HEK293 (cell line): Measurements from ENCODE around the gene APOL4.

ENCODE experiments used
- CTCF ChIA-PET: fragments of 350-600 bp; formaldehyde crosslinking; extraction: SDS; loops from one replicate; lab custom pipeline; 2021; ENCODE audit warnings: antibody characterized with exemption; lab: Yijun Ruan, JAX
- POLR2A ChIA-PET: fragments of 300-600 bp; formaldehyde crosslinking; extraction: SDS; loops from one replicate; lab custom pipeline; 2020; ENCODE audit warnings: antibody characterized with exemption, inconsistent platforms; lab: Yijun Ruan, JAX
- H3K27ac ChIP-seq: fragments of 200-500 bp; sonication (Bioruptor generic); 2 replicates; pipeline ENCODE4 v1.5.1; 2014; ENCODE audit warnings: low read depth, low read length, control low read depth, inconsistent platforms; ENCODE audit errors: extremely low read depth
- H3K36me3 ChIP-seq, 2 experiments: fragments of 200-500 bp in 1 of 2; sonication (Bioruptor generic) in 1 of 2; 1 replicate in 1 of 2; 2 replicates in 1 of 2; pipeline ENCODE4 v1.5.1; 2014 to 2017; ENCODE audit warnings: inconsistent platforms in 2 of 2, low read length in 2 of 2; ENCODE audit not compliant: control insufficient read depth in 2 of 2, insufficient read depth in 1 of 2
- H3K4me1 ChIP-seq: fragments of 200-500 bp; sonication (Bioruptor generic); 2 replicates; pipeline ENCODE4 v1.5.1; 2014; ENCODE audit warnings: mild to moderate bottlenecking, low read length, inconsistent platforms; ENCODE audit not compliant: control insufficient read depth, insufficient read depth
- H3K4me3 ChIP-seq: 2 replicates; pipeline ENCODE4 v1.5.1; 2011; ENCODE audit warnings: low read depth, mild to moderate bottlenecking, control low read depth, low read length, moderate library complexity
- H3K9me3 ChIP-seq: fragments of 200-500 bp; sonication (Bioruptor generic); 2 replicates; pipeline ENCODE4 v1.5.1; 2014; ENCODE audit warnings: low read depth, low read length, inconsistent platforms; ENCODE audit not compliant: control insufficient read depth, insufficient read depth
- KLF1 ChIP-seq: fragments of 450-650 bp; formaldehyde crosslinking; IDR thresholded peaks from 2 replicates; pipeline ENCODE4 v1.5.1; 2016; ENCODE audit warnings: missing biosample characterization, missing genetic modification characterization
- KLF9 ChIP-seq: fragments of 450-650 bp; formaldehyde crosslinking; IDR thresholded peaks from 2 replicates; pipeline ENCODE4 v1.5.1; 2016; ENCODE audit warnings: missing biosample characterization, missing genetic modification characterization, low read depth
- PRDM1 ChIP-seq: fragments of 450-650 bp; formaldehyde crosslinking; IDR thresholded peaks from 2 replicates; pipeline ENCODE4; 2016; ENCODE audit warnings: missing biosample characterization, missing genetic modification characterization
- PRDM10 ChIP-seq: fragments of 450-650 bp; formaldehyde crosslinking; IDR thresholded peaks from 2 replicates; pipeline ENCODE4 v1.5.1; 2016; ENCODE audit warnings: missing biosample characterization, missing genetic modification characterization
- PRDM6 ChIP-seq: fragments of 450-650 bp; formaldehyde crosslinking; IDR thresholded peaks from 2 replicates; pipeline ENCODE4 v1.5.1; 2017; ENCODE audit warnings: missing biosample characterization, missing genetic modification characterization
- SP2 ChIP-seq: fragments of 450-650 bp; formaldehyde crosslinking; IDR thresholded peaks from 2 replicates; pipeline ENCODE4 v1.5.1; 2016; ENCODE audit warnings: missing biosample characterization, missing genetic modification characterization
- SP3 ChIP-seq: fragments of 450-650 bp; formaldehyde crosslinking; IDR thresholded peaks from 2 replicates; pipeline ENCODE4 v1.5.1; 2016; ENCODE audit warnings: missing biosample characterization, missing genetic modification characterization
- TRIM28 ChIP-seq: IDR thresholded peaks from 2 replicates; pipeline ENCODE4 v1.6.1; 2011; ENCODE audit warnings: low read length, control low read depth, borderline replicate concordance
- ZBTB26 ChIP-seq: fragments of 450-650 bp; formaldehyde crosslinking; optimal IDR thresholded peaks from 2 replicates; pipeline ENCODE3; 2016; ENCODE audit warnings: missing biosample characterization, mild to moderate bottlenecking, missing genetic modification characterization
- ZNF10 ChIP-seq: fragments of 450-650 bp; formaldehyde crosslinking; IDR thresholded peaks from 2 replicates; pipeline ENCODE4 v1.5.1; 2017; ENCODE audit warnings: missing biosample characterization, missing genetic modification characterization
- ZNF140 ChIP-seq: fragments of 450-650 bp; formaldehyde crosslinking; IDR thresholded peaks from 2 replicates; pipeline ENCODE4 v1.5.1; 2016; ENCODE audit warnings: missing biosample characterization, missing genetic modification characterization
- ZNF214 ChIP-seq: fragments of 450-650 bp; formaldehyde crosslinking; IDR thresholded peaks from 2 replicates; pipeline ENCODE4 v1.5.1; 2017; ENCODE audit warnings: missing biosample characterization, mild to moderate bottlenecking, missing genetic modification characterization, borderline replicate concordance
- ZNF341 ChIP-seq: fragments of 450-650 bp; formaldehyde crosslinking; IDR thresholded peaks from 2 replicates; pipeline ENCODE4; 2016; ENCODE audit warnings: low read depth, missing biosample characterization, missing genetic modification characterization
- ZNF394 ChIP-seq: fragments of 450-650 bp; formaldehyde crosslinking; IDR thresholded peaks from 2 replicates; pipeline ENCODE4 v1.5.1; 2016; ENCODE audit warnings: missing biosample characterization, missing genetic modification characterization, mild to moderate bottlenecking, moderate library complexity, borderline replicate concordance
- ZNF571 ChIP-seq: fragments of 450-650 bp; formaldehyde crosslinking; IDR thresholded peaks from 2 replicates; pipeline ENCODE4 v1.5.0; 2017; ENCODE audit warnings: missing biosample characterization, missing genetic modification characterization
- ZNF623 ChIP-seq: fragments of 450-650 bp; formaldehyde crosslinking; IDR thresholded peaks from 2 replicates; pipeline ENCODE4 v1.5.1; 2016; ENCODE audit warnings: missing biosample characterization, missing genetic modification characterization
- ZNF629 ChIP-seq: fragments of 450-650 bp; formaldehyde crosslinking; IDR thresholded peaks from 2 replicates; pipeline ENCODE4 v1.5.1; 2017; ENCODE audit warnings: missing biosample characterization, missing genetic modification characterization
- ZNF660 ChIP-seq: fragments of 450-650 bp; IDR thresholded peaks from 2 replicates; pipeline ENCODE4 v1.5.1; 2018; ENCODE audit warnings: missing biosample characterization, mild to moderate bottlenecking, missing genetic modification characterization
- ZNF747 ChIP-seq: fragments of 450-650 bp; formaldehyde crosslinking; IDR thresholded peaks from 2 replicates; pipeline ENCODE4 v1.5.1; 2016; ENCODE audit warnings: missing biosample characterization, missing genetic modification characterization
- ZNF768 ChIP-seq: fragments of 450-650 bp; formaldehyde crosslinking; IDR thresholded peaks from 2 replicates; pipeline ENCODE4 v1.5.1; 2018; ENCODE audit warnings: missing biosample characterization, mild to moderate bottlenecking, missing genetic modification characterization
- ZNF776 ChIP-seq: fragments of 450-650 bp; formaldehyde crosslinking; IDR thresholded peaks from 2 replicates; pipeline ENCODE4 v1.5.0; 2017; ENCODE audit warnings: missing biosample characterization, missing genetic modification characterization, borderline replicate concordance
- ZNF843 ChIP-seq: fragments of 450-650 bp; formaldehyde crosslinking; IDR thresholded peaks from 2 replicates; pipeline ENCODE4 v1.5.1; 2016; ENCODE audit warnings: missing biosample characterization, missing genetic modification characterization
- TF ChIP-seq, protein P1 (sequence below): fragments of 450-650 bp; formaldehyde crosslinking; IDR thresholded peaks from 2 replicates; pipeline ENCODE4 v1.5.1; 2016; ENCODE audit warnings: missing biosample characterization, missing genetic modification characterization

Gene APOL4

DNA sequence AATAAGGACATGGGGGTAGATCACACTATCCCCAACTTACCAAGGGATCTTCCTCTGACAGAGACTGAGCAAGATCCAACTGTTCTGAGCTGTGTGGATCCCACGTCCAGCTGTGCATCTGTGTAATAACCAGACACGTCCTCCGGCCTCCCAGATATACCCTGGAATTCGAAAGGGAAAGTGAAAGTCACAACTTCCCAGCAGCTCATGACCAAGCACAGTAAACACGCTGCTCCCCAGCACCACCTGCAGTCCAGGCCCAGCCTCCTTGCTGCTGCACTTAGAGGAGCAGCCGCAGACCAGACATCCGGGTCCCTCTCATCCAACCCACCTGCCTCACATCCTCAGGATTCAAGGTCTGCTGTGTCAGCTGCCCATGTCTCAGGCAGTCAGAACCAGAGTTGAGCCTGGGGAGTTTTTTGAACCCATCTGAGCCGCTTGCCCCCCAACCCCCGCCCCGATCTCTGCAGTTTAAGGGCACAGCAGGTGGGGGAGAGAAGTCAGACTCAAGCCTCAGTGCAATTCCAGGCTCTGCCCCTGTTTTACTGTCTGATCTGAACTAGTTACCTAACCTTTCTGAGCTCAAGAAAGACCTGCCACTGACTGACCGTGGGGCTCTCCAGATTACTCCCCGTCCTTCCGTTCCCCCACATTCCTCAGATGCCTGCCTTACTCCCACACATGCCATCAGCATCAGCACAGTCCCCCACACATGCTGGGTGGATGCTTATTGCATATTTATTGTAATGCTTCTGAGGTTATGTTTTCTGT lies 38.0 kb upstream of the APOL4 start, which contains the start of gene APOL2 (continued):
- peak; percentile 43 for TF ChIP-seq ZNF629 (tag by site-specific recombination)
- TF ChIP-seq, protein P1, sequence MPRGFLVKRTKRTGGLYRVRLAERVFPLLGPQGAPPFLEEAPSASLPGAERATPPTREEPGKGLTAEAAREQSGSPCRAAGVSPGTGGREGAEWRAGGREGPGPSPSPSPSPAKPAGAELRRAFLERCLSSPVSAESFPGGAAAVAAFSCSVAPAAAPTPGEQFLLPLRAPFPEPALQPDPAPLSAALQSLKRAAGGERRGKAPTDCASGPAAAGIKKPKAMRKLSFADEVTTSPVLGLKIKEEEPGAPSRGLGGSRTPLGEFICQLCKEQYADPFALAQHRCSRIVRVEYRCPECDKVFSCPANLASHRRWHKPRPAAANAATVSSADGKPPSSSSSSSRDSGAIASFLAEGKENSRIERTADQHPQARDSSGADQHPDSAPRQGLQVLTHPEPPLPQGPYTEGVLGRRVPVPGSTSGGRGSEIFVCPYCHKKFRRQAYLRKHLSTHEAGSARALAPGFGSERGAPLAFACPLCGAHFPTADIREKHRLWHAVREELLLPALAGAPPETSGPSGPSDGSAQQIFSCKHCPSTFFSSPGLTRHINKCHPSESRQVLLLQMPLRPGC (tag by site-specific recombination): peak; percentile 11; the same call in 1 of the 2 replicates
- TF ChIP-seq ZNF394 (tag by site-specific recombination): peak; percentile 65; the same call in 1 of the 2 replicates
- no peak for TF ChIP-seq ZNF140
- TF ChIP-seq PRDM10 (tag by site-specific recombination): 0 out of 2 replicates have a peak, but pooled peaks have one; percentile 17
- TF ChIP-seq ZNF843 (tag by site-specific recombination): no peak

DNA sequence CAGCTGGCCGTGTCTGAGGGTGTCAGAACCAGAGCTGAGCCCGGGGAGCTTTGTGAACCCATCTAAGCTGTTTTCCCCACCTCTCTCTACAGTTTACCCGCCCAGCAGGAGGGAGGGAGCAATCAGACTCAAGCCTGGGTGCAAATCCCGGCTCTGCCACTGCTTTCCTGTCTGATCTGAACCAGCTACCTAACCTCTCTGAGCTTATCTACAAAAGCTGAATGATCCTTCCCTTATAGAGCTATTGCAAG lies 37.5 kb upstream of the APOL4 start:
- peak overlapping the region; percentile 63 for H3K27ac ChIP-seq
- TF ChIP-seq ZNF623 (tag by site-specific recombination) (no peak), ZNF776 (no peak), ZNF660 (tag by site-specific recombination) (no peak), ZNF214 (no peak), ZNF341 (tag by site-specific recombination) (no peak), ZNF768 (tag by site-specific recombination) (peak; percentile 68; the same call in 1 of the 2 replicates), KLF9 (tag by site-specific recombination) (no peak), SP3 (tag by site-specific recombination) (0 out of 2 replicates have a peak, but pooled peaks have one; percentile 29), TRIM28 (no peak), KLF1 (no peak), ZNF747 (tag by site-specific recombination) (no peak), SP2 (tag by site-specific recombination) (peak; percentile 49), ZNF10 (no peak), ZNF571 (tag by site-specific recombination) (no peak), PRDM6 (tag by site-specific recombination) (no peak), ZBTB26 (tag by site-specific recombination) (peak; percentile 11), PRDM1 (tag by site-specific recombination) (no peak)
- TF ChIP-seq, all 188 proteins: peak for 4
- peaks cover 9% of the 10 kb centered on the region for H3K4me1 ChIP-seq
- H3K9me3 ChIP-seq: no peaks in the 10 kb centered on the region
- peak overlapping the region; percentile 49 for H3K4me3 ChIP-seq
- ChIA-PET POLR2A (interaction anchor here (0.8 to 2.7 kb wide), 11 partner anchors 9 to 268 kb away, joined by 3 to 8 read pairs (median 4); partner anchors contain the start of genes FOXRED2, MYH9 and TXN2), CTCF (interaction anchor here (0.9 to 3.4 kb wide), 22 partner anchors 8 to 248 kb away, joined by 3 to 18 read pairs (median 6); no protein-coding TSS in a partner anchor)
- H3K36me3 ChIP-seq: peaks cover 0 to 16% of the 10 kb centered on the region in 2 experiments; a peak in 1 of 3 replicates
